ENCODE measurements around the gene CTBP2. TPM values are rescaled to one million over a fixed set of nuclear protein-coding genes. Genes with fewer than 3 reads are reported as not detected.
"Not testable (repeated sequence)": the region's sequence is repeated elsewhere in the genome, so short reads cannot be mapped to it uniquely, and the experiment has no call there.

Gene CTBP2
- total RNA-seq, 2 donors from 2014 or later, result 32.0 to 49.0 TPM

- no peak overlapping the region for H3K4me3 ChIP-seq
- H3K27me3 ChIP-seq, result no peaks in the 10 kb centered on the region
- no peaks in the 10 kb centered on the region for H3K9me3 ChIP-seq
- 67 to 73% methylated on average over 5 to 6 of the region's 6 CpGs for WGBS, 2 donors
- no peaks in the 10 kb centered on the region for H3K36me3 ChIP-seq (replicated peaks in 1 of 2; ENCODE audit: insufficient read depth in 1 of 2, low read depth in 2 of 2)
- TF ChIP-seq, protein P1, sequence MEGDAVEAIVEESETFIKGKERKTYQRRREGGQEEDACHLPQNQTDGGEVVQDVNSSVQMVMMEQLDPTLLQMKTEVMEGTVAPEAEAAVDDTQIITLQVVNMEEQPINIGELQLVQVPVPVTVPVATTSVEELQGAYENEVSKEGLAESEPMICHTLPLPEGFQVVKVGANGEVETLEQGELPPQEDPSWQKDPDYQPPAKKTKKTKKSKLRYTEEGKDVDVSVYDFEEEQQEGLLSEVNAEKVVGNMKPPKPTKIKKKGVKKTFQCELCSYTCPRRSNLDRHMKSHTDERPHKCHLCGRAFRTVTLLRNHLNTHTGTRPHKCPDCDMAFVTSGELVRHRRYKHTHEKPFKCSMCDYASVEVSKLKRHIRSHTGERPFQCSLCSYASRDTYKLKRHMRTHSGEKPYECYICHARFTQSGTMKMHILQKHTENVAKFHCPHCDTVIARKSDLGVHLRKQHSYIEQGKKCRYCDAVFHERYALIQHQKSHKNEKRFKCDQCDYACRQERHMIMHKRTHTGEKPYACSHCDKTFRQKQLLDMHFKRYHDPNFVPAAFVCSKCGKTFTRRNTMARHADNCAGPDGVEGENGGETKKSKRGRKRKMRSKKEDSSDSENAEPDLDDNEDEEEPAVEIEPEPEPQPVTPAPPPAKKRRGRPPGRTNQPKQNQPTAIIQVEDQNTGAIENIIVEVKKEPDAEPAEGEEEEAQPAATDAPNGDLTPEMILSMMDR (IDR thresholded peaks at IDR 0.05), result no peak
- no peak for TF ChIP-seq POLR2A (IDR thresholded peaks at IDR 0.05)
- DNase-seq, result peak; percentile 12 to 64 (median 30)
- intact Hi-C loops (cut with DNase I), result no loop called here
- H3K27ac ChIP-seq, result no peak overlapping the region
- no peak for ATAC-seq
- no peaks in the 10 kb centered on the region for H3K4me1 ChIP-seq
These were observed 27.2 kb upstream of the CTBP2 start for GRCh38 chr10:125187238-125188194.

GRCh38 chr10:125186431-125187170 lies 26.2 kb upstream of the CTBP2 start:
- no peak overlapping the region for H3K4me3 ChIP-seq
- no peaks in the 10 kb centered on the region for H3K36me3 ChIP-seq (replicated peaks in 1 of 2; ENCODE audit: insufficient read depth in 1 of 2, low read depth in 2 of 2)
- H3K4me1 ChIP-seq, result no peaks in the 10 kb centered on the region
- H3K9me3 ChIP-seq, result no peaks in the 10 kb centered on the region
- no peak for TF ChIP-seq POLR2A (IDR thresholded peaks at IDR 0.05)
- TF ChIP-seq, protein P1 (IDR thresholded peaks at IDR 0.05), result no peak
- intact Hi-C loops (cut with DNase I), result no loop called here
- H3K27ac ChIP-seq, result no peak overlapping the region
- 88 to 89% methylated on average over 13 to 18 of the region's 18 CpGs for WGBS, 2 donors
- no peak for ATAC-seq
- DNase-seq, result no peak
- H3K27me3 ChIP-seq, result no peaks in the 10 kb centered on the region

DNA sequence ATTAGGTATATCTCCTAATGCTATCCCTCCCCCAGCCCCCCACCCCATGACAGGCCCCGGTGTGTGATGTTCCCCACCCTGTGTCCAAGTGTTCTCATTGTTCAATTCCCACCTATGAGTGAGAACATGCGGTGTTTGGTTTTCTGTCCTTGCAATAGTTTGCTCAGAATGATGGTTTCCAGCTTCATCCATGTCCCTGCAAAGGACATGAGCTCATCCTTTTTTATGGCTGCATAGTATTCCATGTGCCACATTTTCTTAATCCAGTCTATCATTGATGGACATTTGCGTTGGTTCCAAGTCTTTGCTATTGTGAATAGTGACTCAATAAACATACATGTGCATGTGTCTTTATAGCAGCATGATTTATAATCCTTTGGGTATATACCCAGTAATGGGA lies 18.7 kb upstream of the CTBP2 start:
- H3K27ac ChIP-seq; ATAC-seq; H3K36me3 ChIP-seq (replicated peaks in 1 of 2; ENCODE audit: insufficient read depth in 1 of 2, low read depth in 2 of 2); H3K9me3 ChIP-seq; intact Hi-C loops (cut with DNase I); H3K27me3 ChIP-seq; DNase-seq; H3K4me1 ChIP-seq; H3K4me3 ChIP-seq: not testable (repeated sequence)
- 90 to 95% methylated on average over 2 to 3 of the region's 3 CpGs for WGBS, 2 donors

DNA sequence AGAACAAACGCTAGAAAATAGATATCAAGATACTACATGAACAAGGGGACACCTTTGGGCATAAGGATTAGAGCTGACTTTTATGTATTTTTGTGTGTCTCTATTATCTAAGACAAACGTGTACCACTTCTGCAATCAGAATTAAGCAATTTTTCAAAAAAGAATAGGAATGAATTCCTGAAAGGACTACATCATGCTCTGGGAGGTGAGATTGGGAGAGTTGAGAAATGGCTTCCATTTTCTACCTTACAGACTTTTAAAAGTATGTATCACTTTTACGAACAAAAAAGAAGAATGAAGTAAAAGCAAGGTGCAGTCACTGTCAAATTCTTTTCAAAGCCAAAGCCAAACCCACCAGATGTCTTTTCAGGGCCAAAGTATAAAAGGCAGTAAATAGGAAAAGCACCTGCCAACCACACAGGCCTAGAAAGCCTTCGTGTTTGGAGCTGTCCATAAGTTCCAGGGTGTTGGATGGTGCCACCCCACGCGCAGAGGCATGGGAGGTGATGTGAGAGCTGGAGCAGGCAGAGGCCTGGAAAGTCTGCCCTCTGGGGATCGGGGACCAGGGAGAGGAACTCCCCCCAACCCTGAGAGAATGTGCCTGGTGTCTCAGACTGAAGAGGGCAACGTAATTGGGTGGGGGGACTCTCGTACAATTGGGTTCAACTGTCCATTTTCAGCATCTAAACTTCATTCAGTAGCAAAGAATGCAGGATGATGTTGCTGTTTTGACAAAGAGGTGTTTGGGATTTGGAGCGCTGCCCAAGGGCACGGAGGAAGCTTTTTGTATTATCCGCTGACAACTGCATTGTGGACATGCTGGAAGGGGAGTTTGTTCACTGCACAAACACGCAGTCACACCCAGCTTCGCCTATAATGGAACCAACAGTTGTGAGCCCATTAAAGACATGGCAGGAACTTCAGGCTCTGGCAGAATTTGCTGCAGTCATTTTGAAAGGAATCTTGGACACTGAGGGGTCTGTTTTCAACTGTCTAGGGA lies 17.6 kb upstream of the CTBP2 start:
- no peaks in the 10 kb centered on the region for H3K27me3 ChIP-seq
- DNase-seq, result no peak

More for the DNA sequence above, 17.6 kb upstream of the CTBP2 start:
- no peak overlapping the region for H3K4me3 ChIP-seq
- no peak overlapping the region for H3K27ac ChIP-seq
- H3K36me3 ChIP-seq (replicated peaks in 1 of 2; ENCODE audit: insufficient read depth in 1 of 2, low read depth in 2 of 2), result no peaks in the 10 kb centered on the region
- TF ChIP-seq, protein P1 (IDR thresholded peaks at IDR 0.05), result no peak
- TF ChIP-seq POLR2A (IDR thresholded peaks at IDR 0.05), result no peak
- H3K9me3 ChIP-seq, result no peaks in the 10 kb centered on the region
- ATAC-seq, result no peak
- intact Hi-C loops (cut with DNase I), result no loop called here
- 83 to 86% methylated on average over 13 to 14 of the region's 14 CpGs for WGBS, 2 donors
- no peaks in the 10 kb centered on the region for H3K4me1 ChIP-seq
